NCI-H2081 (cell line): ENCODE measurements around the gene MT1B.
"Not testable (repeated sequence)": the region's sequence is repeated elsewhere in the genome, so short reads cannot be mapped to it uniquely, and the experiment has no call there.

ENCODE experiments used
- DNase-seq, 2 experiments: peaks; one replicate each; lab custom pipeline; 2025; lab: John Stamatoyannopoulos, UW

MT1B gene

DNA sequence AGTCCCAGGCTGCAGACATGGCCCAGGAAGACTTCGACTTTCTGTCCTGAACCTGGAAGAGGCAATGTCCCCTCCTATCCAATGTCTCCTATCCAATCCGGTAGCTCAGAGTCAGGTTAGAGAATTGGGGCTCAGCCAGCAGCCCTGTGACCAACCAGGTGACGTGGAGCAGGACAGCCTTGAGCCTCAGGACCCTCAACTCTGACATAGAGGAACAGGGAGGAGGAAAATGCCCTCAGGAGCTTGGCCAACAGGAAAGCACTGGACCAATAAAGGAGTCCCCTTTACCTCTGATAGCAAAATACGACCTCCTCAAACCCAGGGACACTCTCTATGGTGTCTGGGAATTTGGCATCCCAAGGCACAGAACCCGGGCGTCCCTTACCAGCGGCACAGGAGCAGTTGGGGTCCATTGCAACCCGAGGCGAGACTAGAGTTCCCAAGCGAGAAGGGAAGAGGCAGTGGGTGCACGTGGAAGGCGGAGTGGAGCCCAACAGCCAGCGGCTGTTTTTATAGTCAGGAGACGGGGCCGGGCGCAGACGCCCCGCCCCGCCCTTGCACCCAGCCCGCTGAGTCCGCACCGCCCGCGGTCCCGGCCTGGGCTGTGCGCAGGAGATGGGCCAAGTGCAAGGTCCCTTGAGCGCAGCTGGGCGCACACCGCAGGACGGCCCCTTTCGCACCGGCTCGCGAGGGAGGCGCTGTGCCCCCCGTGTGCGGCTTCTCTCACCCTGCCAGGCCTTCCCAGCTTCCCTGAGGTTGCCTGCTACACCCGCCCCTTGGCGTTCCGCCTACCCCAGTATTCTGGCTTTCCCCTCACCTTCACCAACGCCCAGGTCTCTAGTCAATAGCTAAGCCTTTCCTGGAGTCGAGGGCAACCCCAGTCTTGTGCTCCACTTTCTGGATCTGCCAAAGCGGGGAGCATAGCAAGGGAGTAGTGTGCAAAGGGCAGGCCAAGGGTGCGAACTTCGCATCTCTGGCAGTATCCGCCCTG lies 16.2 kb downstream of the MT1B start, which contains the start of gene MT1G:
MT1G (minus strand) TSS at position 485 of the 991 bp plus-strand sequence; CDS start at position 413, 72 bp downstream.
- DNase-seq = no peak

- no peak for DNase-seq
These were observed 17.5 kb downstream of the MT1B start, which contains the start of gene MT1H for GRCh38 chr16:56669005-56669839. Gene MT1H (plus strand): TSS chr16:56669814. CDS start chr16:56669885, 71 bp downstream.

GRCh38 chr16:56669840-56670619 lies 18.3 kb downstream of the MT1B start:
- no peak for DNase-seq

- DNase-seq = no peak
These were observed 18.9 kb downstream of the MT1B start for GRCh38 chr16:56670620-56670934.

DNA sequence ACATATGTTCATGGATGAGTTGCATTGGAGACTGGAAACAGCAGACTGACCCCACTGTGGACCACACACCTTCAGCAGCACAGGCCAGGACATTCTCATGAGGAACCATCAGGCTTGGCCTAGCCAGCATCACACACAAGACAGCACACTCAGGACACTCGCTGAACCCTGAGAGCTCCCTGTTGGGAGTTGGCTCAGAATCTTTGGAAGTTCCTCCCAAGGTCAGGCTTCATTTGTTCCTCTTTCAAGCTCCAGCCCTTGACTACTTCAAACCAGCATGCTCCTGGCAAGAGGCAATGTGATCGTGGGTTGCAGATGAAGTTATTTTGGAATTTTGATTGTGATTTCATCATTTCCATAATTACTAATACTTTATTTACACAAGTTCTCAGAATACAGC lies 20.0 kb downstream of the MT1B start:
- not testable (repeated sequence) for DNase-seq

GRCh38 chr16:56672171-56672570 lies 20.5 kb downstream of the MT1B start:
- DNase-seq = not testable (repeated sequence)

GRCh38 chr16:56672761-56673536 lies 21.3 kb downstream of the MT1B start:
- DNase-seq = no peak

- DNase-seq = no peak
These were observed 22.2 kb downstream of the MT1B start for GRCh38 chr16:56673921-56674320.

GRCh38 chr16:56674570-56674969 lies 22.9 kb downstream of the MT1B start:
- not testable (repeated sequence) for DNase-seq

GRCh38 chr16:56675685-56676210 lies 24.1 kb downstream of the MT1B start:
- DNase-seq = no peak

- no peak for DNase-seq
These were observed 25.8 kb downstream of the MT1B start for GRCh38 chr16:56677474-56677873.

GRCh38 chr16:56679078-56679730 lies 27.5 kb downstream of the MT1B start:
- DNase-seq = no peak

DNA sequence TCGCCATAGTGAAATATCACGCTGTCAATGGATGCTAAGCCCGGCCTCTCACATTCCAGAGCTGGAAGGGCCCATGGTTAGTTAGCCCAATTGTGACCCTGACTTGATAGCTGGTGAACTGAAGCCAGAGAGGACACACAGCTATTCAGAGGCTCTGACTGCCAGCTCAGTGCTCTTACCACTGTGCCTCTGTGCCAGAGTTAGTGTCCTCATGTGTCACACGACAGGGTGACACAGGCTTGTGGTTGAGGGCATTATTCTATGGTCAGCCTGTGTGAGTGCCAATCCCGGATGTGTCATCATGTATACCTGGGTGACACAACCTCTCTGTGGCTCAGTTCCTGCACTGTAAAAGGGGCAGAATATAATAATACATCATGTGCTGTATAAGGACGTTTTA lies 28.1 kb downstream of the MT1B start:
- no peak for DNase-seq

- DNase-seq = peak; percentile 72 to 84
These were observed 30.4 kb downstream of the MT1B start, which contains the start of gene MT1X for GRCh38 chr16:56681939-56682702. Gene MT1X (plus strand): TSS chr16:56682470. CDS start chr16:56682541, 71 bp downstream.

- DNase-seq = no peak
These were observed 31.2 kb downstream of the MT1B start for GRCh38 chr16:56682703-56683397.

GRCh38 chr16:56683424-56684172 lies 31.9 kb downstream of the MT1B start:
- no peak for DNase-seq

DNA sequence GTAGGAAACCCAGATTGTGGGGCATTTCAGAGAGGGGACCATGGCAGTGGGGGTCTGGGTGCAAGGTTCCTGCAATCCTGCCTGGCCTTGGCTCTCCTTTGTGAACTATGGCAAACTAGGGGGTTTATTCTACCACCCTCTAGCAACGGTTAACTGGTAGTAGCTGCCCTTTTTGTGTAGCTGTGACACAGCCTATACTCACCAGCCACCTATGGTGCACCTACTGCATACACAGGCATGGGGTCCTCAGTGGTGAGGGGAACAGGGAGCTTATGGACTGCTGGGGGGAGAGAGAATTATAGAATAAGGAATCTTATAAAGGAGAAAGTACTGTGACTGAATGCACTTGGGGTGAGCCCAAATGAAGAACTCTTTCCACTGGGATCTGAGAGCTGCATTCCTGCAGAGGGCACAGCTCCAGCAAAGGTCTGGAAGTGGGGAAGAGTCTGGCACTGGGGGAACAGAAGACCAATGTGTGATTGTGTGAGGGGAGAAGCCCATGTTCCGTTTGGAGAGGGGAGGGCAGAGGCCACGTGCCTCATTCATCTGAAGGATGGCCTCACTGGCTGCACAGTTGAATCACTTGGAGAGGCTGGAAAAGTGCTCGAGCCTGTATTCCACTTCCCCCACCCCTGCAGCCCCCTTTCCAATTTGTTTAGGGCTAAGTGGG lies 32.7 kb downstream of the MT1B start:
- DNase-seq = no peak
